HepG2 (cell line): Measurements from ENCODE around the gene TBX6. TPM values are rescaled to one million over a fixed set of nuclear protein-coding genes. Genes with fewer than 3 reads are reported as not detected.

Source experiments
- CENPX ChIP-seq: sonication (generic); formaldehyde crosslinking; IDR thresholded peaks from 2 replicates; pipeline ENCODE4 v1.9.0; 2021; ENCODE audit warnings: mild to moderate bottlenecking, missing genetic modification reagents, moderate library complexity
- DPF2 ChIP-seq: sonication (generic); formaldehyde crosslinking; IDR thresholded peaks from 2 replicates; pipeline ENCODE4 v1.4.0; 2020; ENCODE audit warnings: mild to moderate bottlenecking, low read depth, missing genetic modification reagents, borderline replicate concordance
- ELF1 ChIP-seq: sonication (generic); formaldehyde crosslinking; IDR thresholded peaks from 2 replicates; pipeline ENCODE4 v1.4.0; 2020; ENCODE audit warnings: missing genetic modification reagents
- FOXP1 ChIP-seq, 2 experiments: fragments of 450-650 bp in 1 of 2; IDR thresholded peaks; 2 replicates each; pipeline ENCODE4 v1.6.1; 2017 to 2018; ENCODE audit warnings: antibody characterized with exemption in 1 of 2
- GTF2F1 ChIP-seq: fragments of 150-350 bp; IDR thresholded peaks from 2 replicates; pipeline ENCODE4 v1.6.1; 2014; ENCODE audit warnings: low read length
- HNRNPH1 ChIP-seq: fragments of 200-400 bp; formaldehyde crosslinking; optimal IDR thresholded peaks from 2 replicates; pipeline ENCODE3; 2017; ENCODE audit warnings: mild to moderate bottlenecking, low read depth, low read length
- KAT7 ChIP-seq: IDR thresholded peaks from 2 replicates; pipeline ENCODE4 v1.6.1; 2018; ENCODE audit warnings: borderline replicate concordance, missing compliant biosample characterization
- KLF11 ChIP-seq: IDR thresholded peaks from 2 replicates; pipeline ENCODE4 v1.6.1; 2016; ENCODE audit warnings: missing compliant biosample characterization
- NCOA2 ChIP-seq: sonication (generic); formaldehyde crosslinking; IDR thresholded peaks from 2 replicates; pipeline ENCODE4 v1.8.0; 2022; ENCODE audit warnings: inconsistent platforms
- NFIC ChIP-seq: IDR thresholded peaks from 2 replicates; pipeline ENCODE4 v1.6.1; 2012; ENCODE audit warnings: mild to moderate bottlenecking, low read length, inconsistent platforms
- SAP130 ChIP-seq: IDR thresholded peaks from 2 replicates; pipeline ENCODE4 v1.6.1; 2016; ENCODE audit warnings: low read depth
- SNAPC5 ChIP-seq: sonication (generic); formaldehyde crosslinking; IDR thresholded peaks from 2 replicates; pipeline ENCODE4 v1.8.1; 2023; ENCODE audit warnings: mild to moderate bottlenecking, missing genetic modification reagents, borderline replicate concordance
- TRIM22 ChIP-seq: fragments of 450-650 bp; IDR thresholded peaks from 2 replicates; pipeline ENCODE4 v1.6.1; 2017
- ZNF180 ChIP-seq: sonication (generic); formaldehyde crosslinking; IDR thresholded peaks from 2 replicates; pipeline ENCODE4 v1.4.0; 2020; ENCODE audit warnings: low read depth, missing genetic modification reagents, borderline replicate concordance
- ZNF251 ChIP-seq: sonication (generic); formaldehyde crosslinking; IDR thresholded peaks from 2 replicates; pipeline ENCODE4 v1.9.0; 2021; ENCODE audit warnings: mild to moderate bottlenecking, missing genetic modification reagents
- ZNF264 ChIP-seq: sonication (generic); formaldehyde crosslinking; IDR thresholded peaks from 2 replicates; pipeline ENCODE4 v1.4.0; 2020; ENCODE audit warnings: missing genetic modification reagents
- ZNF383 ChIP-seq: sonication (generic); formaldehyde crosslinking; IDR thresholded peaks from 2 replicates; pipeline ENCODE4 v1.4.0; 2020; ENCODE audit warnings: missing genetic modification reagents, mild to moderate bottlenecking, borderline replicate concordance
- ZNF446 ChIP-seq: sonication (generic); formaldehyde crosslinking; IDR thresholded peaks from 2 replicates; pipeline ENCODE4 v1.5.0; 2020; ENCODE audit warnings: mild to moderate bottlenecking, missing genetic modification reagents
- ZNF501 ChIP-seq: sonication (generic); formaldehyde crosslinking; IDR thresholded peaks from 2 replicates; pipeline ENCODE4 v1.5.1; 2020; ENCODE audit warnings: mild to moderate bottlenecking, moderate library complexity, missing genetic modification reagents
- ZNF549 ChIP-seq: sonication (generic); formaldehyde crosslinking; IDR thresholded peaks from 2 replicates; pipeline ENCODE4 v1.5.0; 2020; ENCODE audit warnings: missing genetic modification reagents
- ZNF556 ChIP-seq: sonication (generic); formaldehyde crosslinking; IDR thresholded peaks from 2 replicates; pipeline ENCODE4 v1.4.0; 2020; ENCODE audit warnings: mild to moderate bottlenecking, missing genetic modification reagents, borderline replicate concordance
- ZNF652 ChIP-seq: IDR thresholded peaks from 2 replicates; pipeline ENCODE4 v1.6.1; 2016; ENCODE audit warnings: low read depth, borderline replicate concordance
- ZNF670 ChIP-seq: sonication (generic); formaldehyde crosslinking; IDR thresholded peaks from 2 replicates; pipeline ENCODE4 v1.8.0; 2022; ENCODE audit warnings: mild to moderate bottlenecking, missing genetic modification reagents, borderline replicate concordance
- ZNF883 ChIP-seq: sonication (generic); formaldehyde crosslinking; IDR thresholded peaks from 2 replicates; pipeline ENCODE4 v1.5.1; 2020; ENCODE audit warnings: mild to moderate bottlenecking, missing genetic modification reagents; ENCODE audit errors: not compliant biosample characterization
- polyA plus RNA-seq, 8 experiments: library from polyadenylated mRNA; depleted of rRNA in 3 of 8; stranded (reverse) in 7 of 8; unstranded in 1 of 8; fragments of >200 nt; fragmentation: Illumina TruSeq in 4 of 8; extraction: Trizol in 4 of 8; gene quantifications; 2 replicates each; pipeline versions ENCODE4 v1.2.1 to v1.2.3, GENCODE V29; 2011 to 2016; ENCODE audit warnings: low read depth in 4 of 8, missing spikeins in 1 of 8, mixed read lengths in 1 of 8; ENCODE audit not compliant: insufficient read depth in 1 of 8
- total RNA-seq, 5 experiments: library from RNA; depleted of rRNA; stranded (reverse); fragments of >200 nt; fragmentation: Illumina TruSeq; extraction: Trizol; gene quantifications; 2 replicates each; pipeline ENCODE4 v1.2.3, GENCODE V29; 2016; ENCODE audit warnings: low read depth in 1 of 5
- TF ChIP-seq, protein P1 (sequence below), 2 experiments: fragments of 450-650 bp in 1 of 2; sonication (generic) in 1 of 2; formaldehyde crosslinking; IDR thresholded peaks; 2 replicates each; pipeline versions ENCODE4 v1.5.0 to v1.8.0; 2020 to 2022; ENCODE audit warnings: mild to moderate bottlenecking in 1 of 2, missing genetic modification reagents in 1 of 2
- TF ChIP-seq, protein P2 (sequence below): sonication (generic); formaldehyde crosslinking; IDR thresholded peaks from 2 replicates; pipeline ENCODE4 v1.8.0; 2022; ENCODE audit warnings: missing genetic modification reagents, mild to moderate bottlenecking, moderate library complexity, borderline replicate concordance
- TF ChIP-seq, protein P3 (sequence below): sonication (generic); formaldehyde crosslinking; IDR thresholded peaks from 2 replicates; pipeline ENCODE4 v1.4.0; 2020; ENCODE audit warnings: mild to moderate bottlenecking, missing genetic modification reagents

Gene TBX6
- total and polyA plus RNA-seq, 2 of the 13 experiments (the other 11 are each of a cell fraction or from before 2014, with no cell fraction given), result 0.24 to 0.42 TPM

DNA sequence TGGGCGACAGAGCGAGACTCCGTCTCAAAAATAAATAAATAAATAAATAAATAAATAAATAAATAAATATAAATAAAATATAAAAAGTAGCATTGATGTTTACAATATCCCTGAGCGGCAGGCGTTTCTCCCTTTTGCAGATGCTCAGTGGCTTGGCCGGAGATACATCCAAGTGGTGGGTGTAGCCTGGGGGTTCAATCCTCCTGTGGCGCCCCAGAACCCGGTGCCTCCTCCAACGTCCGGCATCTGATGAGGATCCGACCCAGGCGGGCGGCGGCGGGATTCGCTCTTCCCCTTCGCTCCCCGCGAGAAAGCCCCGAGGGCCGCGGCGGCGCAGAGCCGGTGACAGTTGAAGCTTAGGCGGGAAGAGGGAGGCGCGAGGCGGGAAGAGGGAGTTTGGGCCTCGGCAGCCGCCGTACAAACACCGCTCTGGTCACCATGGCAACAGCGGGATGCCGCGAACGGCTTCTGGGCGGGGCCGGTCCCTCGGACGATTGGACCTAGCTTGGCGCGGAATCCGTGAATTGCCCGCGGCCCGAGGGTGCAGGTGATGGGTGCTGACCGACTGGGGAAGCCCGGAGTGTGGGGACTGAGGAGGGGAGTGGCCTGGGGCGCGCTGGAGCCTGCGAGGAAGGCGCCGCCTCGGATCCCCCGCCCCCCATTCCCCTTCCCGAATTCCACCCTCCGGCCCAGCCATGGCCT lies 38.9 kb downstream of the TBX6 start (continued):
- TF ChIP-seq, protein P1, sequence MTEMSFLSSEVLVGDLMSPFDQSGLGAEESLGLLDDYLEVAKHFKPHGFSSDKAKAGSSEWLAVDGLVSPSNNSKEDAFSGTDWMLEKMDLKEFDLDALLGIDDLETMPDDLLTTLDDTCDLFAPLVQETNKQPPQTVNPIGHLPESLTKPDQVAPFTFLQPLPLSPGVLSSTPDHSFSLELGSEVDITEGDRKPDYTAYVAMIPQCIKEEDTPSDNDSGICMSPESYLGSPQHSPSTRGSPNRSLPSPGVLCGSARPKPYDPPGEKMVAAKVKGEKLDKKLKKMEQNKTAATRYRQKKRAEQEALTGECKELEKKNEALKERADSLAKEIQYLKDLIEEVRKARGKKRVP (CRISPR knock-in tag; IDR thresholded peaks at IDR 0.05), result peak in 1 of 2 experiments; percentile 54; a peak in 1 of 4 replicates
- peak; percentile 82; the same call in 1 of the 2 replicates for TF ChIP-seq ZNF556
- TF ChIP-seq CENPX (CRISPR knock-in tag), result no peak
- peak; percentile 69 for TF ChIP-seq NCOA2 (CRISPR knock-in tag)
- TF ChIP-seq HNRNPH1, result no peak
- TF ChIP-seq, protein P2, sequence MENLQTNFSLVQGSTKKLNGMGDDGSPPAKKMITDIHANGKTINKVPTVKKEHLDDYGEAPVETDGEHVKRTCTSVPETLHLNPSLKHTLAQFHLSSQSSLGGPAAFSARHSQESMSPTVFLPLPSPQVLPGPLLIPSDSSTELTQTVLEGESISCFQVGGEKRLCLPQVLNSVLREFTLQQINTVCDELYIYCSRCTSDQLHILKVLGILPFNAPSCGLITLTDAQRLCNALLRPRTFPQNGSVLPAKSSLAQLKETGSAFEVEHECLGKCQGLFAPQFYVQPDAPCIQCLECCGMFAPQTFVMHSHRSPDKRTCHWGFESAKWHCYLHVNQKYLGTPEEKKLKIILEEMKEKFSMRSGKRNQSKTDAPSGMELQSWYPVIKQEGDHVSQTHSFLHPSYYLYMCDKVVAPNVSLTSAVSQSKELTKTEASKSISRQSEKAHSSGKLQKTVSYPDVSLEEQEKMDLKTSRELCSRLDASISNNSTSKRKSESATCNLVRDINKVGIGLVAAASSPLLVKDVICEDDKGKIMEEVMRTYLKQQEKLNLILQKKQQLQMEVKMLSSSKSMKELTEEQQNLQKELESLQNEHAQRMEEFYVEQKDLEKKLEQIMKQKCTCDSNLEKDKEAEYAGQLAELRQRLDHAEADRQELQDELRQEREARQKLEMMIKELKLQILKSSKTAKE, result peak; percentile 58; the same call in 1 of the 2 replicates
- TF ChIP-seq ZNF383, result no peak
- peak; percentile 82 for TF ChIP-seq ELF1
- no peak for TF ChIP-seq TRIM22
- 0 out of 2 replicates have a peak, but pooled peaks have one; percentile 71 for TF ChIP-seq ZNF446 (CRISPR knock-in tag)
- 0 out of 2 replicates have a peak, but pooled peaks have one; percentile 87 for TF ChIP-seq ZNF251 (CRISPR knock-in tag)
- no peak for TF ChIP-seq DPF2
- TF ChIP-seq ZNF652 (CRISPR knock-in tag), result no peak
- TF ChIP-seq ZNF883 (CRISPR knock-in tag), result peak; percentile 95
- peak; percentile 85; the same call in 1 of the 2 replicates for TF ChIP-seq ZNF501 (CRISPR knock-in tag)
- peak; percentile 88 for TF ChIP-seq ZNF264
- peak; percentile 98 for TF ChIP-seq KLF11 (CRISPR knock-in tag)
- peak; percentile 74; the same call in 1 of the 2 replicates for TF ChIP-seq ZNF180 (CRISPR knock-in tag)
- peak; percentile 99 for TF ChIP-seq SAP130 (CRISPR knock-in tag)
- TF ChIP-seq, protein P3, sequence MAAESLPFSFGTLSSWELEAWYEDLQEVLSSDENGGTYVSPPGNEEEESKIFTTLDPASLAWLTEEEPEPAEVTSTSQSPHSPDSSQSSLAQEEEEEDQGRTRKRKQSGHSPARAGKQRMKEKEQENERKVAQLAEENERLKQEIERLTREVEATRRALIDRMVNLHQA, result no peak
- no peak for TF ChIP-seq NFIC
- TF ChIP-seq ZNF549 (CRISPR knock-in tag), result 0 out of 2 replicates have a peak, but pooled peaks have one; percentile 46
- peak; percentile 79; the same call in 1 of the 2 replicates for TF ChIP-seq KAT7 (CRISPR knock-in tag)
- TF ChIP-seq ZNF670 (CRISPR knock-in tag), result peak; percentile 87; the same call in 1 of the 2 replicates
- no peak for TF ChIP-seq FOXP1 (IDR thresholded peaks at IDR 0.05)
- no peak for TF ChIP-seq FOXP1 (CRISPR knock-in tag; IDR thresholded peaks at IDR 0.05)
- TF ChIP-seq GTF2F1, result no peak
- peak; percentile 95; the same call in 1 of the 2 replicates for TF ChIP-seq SNAPC5 (CRISPR knock-in tag)
